22Rv1 (cell line): ENCODE data around the gene YTHDF2.

Experiments used
- H3K27ac ChIP-seq: fragments of 450-650 bp; 2 replicates; pipeline ENCODE4 v1.5.1; 2017
- CTCF ChIP-seq: fragments of 450-650 bp; IDR thresholded peaks from 2 replicates; pipeline ENCODE4 v1.5.1; 2017; ENCODE audit warnings: mild to moderate bottlenecking
- ZFX ChIP-seq: fragments of 450-650 bp; IDR thresholded peaks from 2 replicates; pipeline ENCODE4 v1.6.1; 2017; ENCODE audit warnings: antibody characterized with exemption, borderline replicate concordance

The YTHDF2 gene

GRCh38 chr1:28807986-28808385 lies 71.2 kb downstream of the YTHDF2 start:
- no peak overlapping the region for H3K27ac ChIP-seq
- TF ChIP-seq CTCF (no peak), ZFX (no peak)

- H3K27ac ChIP-seq: no peak overlapping the region
- no peak for TF ChIP-seq CTCF
- TF ChIP-seq ZFX: no peak
Observed at GRCh38 chr1:28811369-28811765, 74.6 kb downstream of the YTHDF2 start.

- H3K27ac ChIP-seq: no peak within 1 kb of the TSS
- TF ChIP-seq CTCF (no peak), ZFX (no peak)
Observed at GRCh38 chr1:28811766-28812668, 75.3 kb downstream of the YTHDF2 start, which contains the start of gene OPRD1. TSS of gene OPRD1 (plus strand) at chr1:28812170. CDS start at chr1:28812384, 214 bp downstream.

GRCh38 chr1:28812669-28813468 lies 76.1 kb downstream of the YTHDF2 start:
- H3K27ac ChIP-seq: no peak overlapping the region
- TF ChIP-seq CTCF (no peak), ZFX (no peak)

- no peak for TF ChIP-seq CTCF
- TF ChIP-seq ZFX: no peak
- H3K27ac ChIP-seq: no peak overlapping the region
Observed at GRCh38 chr1:28813931-28814465, 77.3 kb downstream of the YTHDF2 start.

- H3K27ac ChIP-seq: no peak overlapping the region
- TF ChIP-seq CTCF (no peak), ZFX (no peak)
Observed at GRCh38 chr1:28815533-28816185, 78.9 kb downstream of the YTHDF2 start.
